Left ventricle myocardium superior (tissue), 1 donor: ENCODE data around the gene DAAM2. TPM values are rescaled to one million over a fixed set of nuclear protein-coding genes. Genes with fewer than 3 reads are reported as not detected.

Experiments used
- ATAC-seq: fragments of 200-7000 bp; cut with Tn5 transposase; one replicate; pipeline ENCODE4 v1.9.1; 2020; ENCODE audit warnings: mild to moderate bottlenecking, moderate library complexity
- DNase-seq: peaks from one replicate; pipeline ENCODE4 v3.0.0-alpha.2; 2020
- intact Hi-C: fragments of 100-400 bp; cut with micrococcal nuclease; formaldehyde crosslinking; loops from one replicate; pipeline ENCODE4 v1.11.0; 2022
- total RNA-seq: library from RNA; stranded (reverse); fragmentation: NEBNext Ultra II Directional; extraction: Animal tissue kit (Norgen Biotek cat#: 25700); gene quantifications from one replicate; pipeline ENCODE4 v1.2.1, GENCODE V29; 2021
- donor health status: DM: no; HTN: yes; CAD: no; lungs with severe emphysema.

The DAAM2 gene
- total RNA-seq, 1 donor from 2014 or later, result 16.1 TPM

- ATAC-seq, result no peak
- intact Hi-C loops, result no loop called here
- no peak for DNase-seq
Measured at GRCh38 chr6:39836606-39837005, 44.4 kb downstream of the DAAM2 start.

DNA sequence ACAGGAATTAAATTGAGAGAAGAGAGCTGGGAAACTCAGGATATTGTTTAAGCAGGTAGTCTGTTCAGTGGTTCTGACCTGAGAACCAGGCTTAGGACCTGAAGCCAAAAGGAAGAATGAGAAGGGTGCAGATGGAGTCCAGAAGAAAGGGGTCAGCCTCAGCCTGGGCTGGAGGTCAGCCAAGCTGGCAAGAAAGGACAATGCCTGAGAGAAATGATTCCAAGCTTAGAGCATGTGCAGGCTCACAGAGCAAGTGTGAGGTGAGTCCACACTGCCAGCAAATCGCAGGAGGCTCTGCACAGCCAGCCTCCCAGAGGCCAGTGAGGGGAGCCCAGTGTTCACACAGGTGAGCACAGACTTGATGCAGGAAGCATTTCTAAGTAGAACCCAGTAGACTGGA lies 47.3 kb downstream of the DAAM2 start:
- intact Hi-C loops, result no loop called here
- peak; percentile 39 for DNase-seq
- peak; percentile 48 for ATAC-seq

DNA sequence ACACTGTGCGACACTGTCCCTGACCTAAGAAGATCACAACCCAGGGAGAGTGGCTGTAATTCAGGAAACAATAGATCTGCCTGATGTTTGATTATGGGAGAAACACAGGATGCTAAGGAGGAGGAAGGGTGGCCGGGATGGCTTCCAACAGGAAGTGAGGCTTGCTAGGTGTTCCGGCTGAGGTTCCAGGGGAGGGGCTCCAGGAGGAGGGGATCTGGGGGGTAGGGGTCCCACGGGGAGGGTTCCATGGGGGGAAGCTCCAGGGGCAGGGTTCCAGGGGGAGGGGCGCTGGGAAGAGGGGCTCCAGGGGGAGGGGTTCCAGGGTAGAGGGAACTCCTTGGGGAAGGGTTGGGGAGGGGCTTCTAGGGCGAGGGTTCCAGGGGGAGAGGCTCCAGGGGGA lies 48.6 kb downstream of the DAAM2 start:
- no peak for DNase-seq
- no peak for ATAC-seq
- intact Hi-C loops, result no loop called here

DNA sequence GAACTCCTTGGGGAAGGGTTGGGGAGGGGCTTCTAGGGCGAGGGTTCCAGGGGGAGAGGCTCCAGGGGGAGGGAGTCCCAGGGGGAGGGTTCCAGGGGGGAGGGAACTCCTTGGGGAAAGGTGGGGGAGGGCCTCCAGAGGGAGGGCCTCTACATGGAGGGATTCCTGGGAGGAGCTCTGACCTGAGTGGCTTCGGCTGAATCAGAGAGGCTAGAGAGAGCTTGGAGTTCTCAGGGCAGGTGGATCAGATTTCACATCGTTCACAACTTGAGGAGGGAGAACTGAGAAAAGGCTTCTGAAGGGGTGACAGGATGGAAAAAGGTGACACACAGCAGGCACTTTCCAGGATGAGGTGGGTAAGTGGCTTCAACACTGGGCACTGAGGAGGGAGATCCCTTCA lies 49.1 kb downstream of the DAAM2 start:
- ATAC-seq, result no peak
- DNase-seq, result no peak
- intact Hi-C loops, result no loop called here

DNA sequence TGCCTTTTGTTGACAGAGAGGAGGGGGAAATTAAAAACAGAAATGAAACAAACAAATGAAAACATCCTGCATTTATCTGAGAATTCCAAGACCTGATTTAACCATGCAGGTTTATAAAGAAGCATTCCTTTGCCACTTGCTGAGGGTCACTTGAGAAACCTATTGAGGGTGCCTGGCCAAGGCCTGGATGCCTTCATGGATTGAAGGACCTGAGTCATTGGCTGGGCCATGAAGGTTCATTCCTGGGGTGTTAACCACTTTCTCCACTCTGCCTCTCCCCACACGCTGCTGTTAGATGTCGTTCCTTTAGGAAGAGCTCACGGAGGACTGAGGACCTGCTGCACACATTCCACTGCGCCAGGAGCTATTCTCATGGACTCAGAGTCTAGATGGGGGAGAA lies 49.7 kb downstream of the DAAM2 start:
- ATAC-seq (no peak), DNase-seq (no peak)
- intact Hi-C loops, result no loop called here

GRCh38 chr6:39843305-39844020 lies 51.3 kb downstream of the DAAM2 start:
- DNase-seq (peak; percentile 45), ATAC-seq (peak; percentile 49)
- intact Hi-C loops, result no loop called here

GRCh38 chr6:39844866-39845265 lies 52.7 kb downstream of the DAAM2 start:
- ATAC-seq (no peak), DNase-seq (no peak)
- intact Hi-C loops, result no loop called here

DNA sequence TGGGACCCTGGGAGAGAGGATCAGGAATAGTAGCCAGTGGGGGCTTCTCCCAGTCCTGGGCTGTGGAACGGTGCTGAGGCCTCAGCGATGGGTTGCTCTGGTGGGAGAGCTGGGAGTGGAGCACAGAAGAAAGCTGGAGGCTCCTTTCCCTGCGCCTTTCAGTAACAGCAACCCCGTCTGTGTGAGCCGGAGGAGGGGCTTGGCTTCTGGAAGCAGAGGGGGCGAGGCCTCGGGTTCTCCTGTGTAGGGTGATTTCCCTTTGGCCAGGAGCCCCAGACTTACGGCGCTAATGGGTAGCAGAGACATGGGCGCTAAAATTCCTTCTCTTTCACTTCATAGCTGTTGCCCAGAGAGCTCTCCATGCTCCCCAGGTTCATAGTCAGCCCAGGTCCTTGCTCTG lies 55.0 kb downstream of the DAAM2 start:
- intact Hi-C loops, result no loop called here
- ATAC-seq, result peak; percentile 46
- DNase-seq, result peak; percentile 73

- no peak for DNase-seq
- intact Hi-C loops, result no loop called here
- ATAC-seq, result no peak
Measured at GRCh38 chr6:39848171-39848570, 56.0 kb downstream of the DAAM2 start.

- intact Hi-C loops, result no loop called here
- ATAC-seq (peak; percentile 7), DNase-seq (no peak)
Measured at GRCh38 chr6:39849228-39849627, 57.1 kb downstream of the DAAM2 start.

- ATAC-seq (no peak), DNase-seq (no peak)
- intact Hi-C loops, result no loop called here
Measured at GRCh38 chr6:39849764-39850163, 57.6 kb downstream of the DAAM2 start.

GRCh38 chr6:39850736-39851297 lies 58.6 kb downstream of the DAAM2 start:
- intact Hi-C loops, result no loop called here
- DNase-seq (no peak), ATAC-seq (peak; percentile 7)

DNA sequence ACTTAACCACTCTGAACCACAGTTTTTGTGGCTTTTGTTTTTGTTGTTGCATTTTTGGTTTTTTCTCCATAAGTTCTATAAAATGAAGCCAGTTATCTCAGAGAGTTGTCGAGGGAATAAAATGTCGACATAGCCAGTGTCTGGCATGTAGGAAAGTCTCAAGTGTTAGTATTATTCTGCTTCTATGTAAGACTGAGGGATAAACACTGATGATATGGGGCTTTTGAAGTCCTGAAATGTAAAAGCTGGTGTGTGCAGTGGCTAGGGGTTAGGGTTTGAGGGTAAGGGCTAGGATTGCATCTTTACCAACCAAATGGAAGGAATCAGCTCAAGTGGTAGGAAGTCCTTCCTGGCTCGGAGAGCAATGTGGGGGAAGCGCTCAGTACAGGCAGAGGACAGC lies 59.2 kb downstream of the DAAM2 start:
- intact Hi-C loops, result no loop called here
- ATAC-seq, result no peak
- DNase-seq, result no peak

GRCh38 chr6:39852324-39852723 lies 60.1 kb downstream of the DAAM2 start:
- intact Hi-C loops, result no loop called here

GRCh38 chr6:39853604-39854003 lies 61.4 kb downstream of the DAAM2 start:
- intact Hi-C loops, result no loop called here
- no peak for ATAC-seq
- no peak for DNase-seq

More at GRCh38 chr6:39852324-39852723, 60.1 kb downstream of the DAAM2 start:
- peak; percentile 3 for ATAC-seq
- DNase-seq, result no peak

- intact Hi-C loops, result no loop called here
- ATAC-seq (no peak), DNase-seq (no peak)
Measured at GRCh38 chr6:39855356-39855995, 63.3 kb downstream of the DAAM2 start.

DNA sequence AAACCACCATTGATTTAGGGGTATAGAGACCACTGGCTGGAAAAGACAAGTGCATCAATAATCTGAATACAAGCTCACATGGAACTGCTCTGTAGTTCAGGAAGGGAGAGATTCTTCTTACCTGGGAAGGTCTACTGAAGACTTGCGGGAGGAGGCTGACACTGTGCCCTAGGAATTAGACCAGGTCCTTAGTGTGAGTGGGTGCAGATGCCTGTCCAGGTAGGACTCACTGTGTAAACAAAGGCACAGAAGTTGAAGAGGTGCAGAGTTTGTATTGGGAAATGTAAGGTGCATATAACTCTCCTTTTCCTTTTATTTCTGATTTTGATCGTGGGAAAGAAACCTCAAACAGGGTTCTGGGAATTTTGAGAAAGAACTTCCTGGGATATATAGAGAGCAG lies 66.8 kb downstream of the DAAM2 start:
- DNase-seq, result no peak
- ATAC-seq, result no peak
- intact Hi-C loops, result no loop called here

DNA sequence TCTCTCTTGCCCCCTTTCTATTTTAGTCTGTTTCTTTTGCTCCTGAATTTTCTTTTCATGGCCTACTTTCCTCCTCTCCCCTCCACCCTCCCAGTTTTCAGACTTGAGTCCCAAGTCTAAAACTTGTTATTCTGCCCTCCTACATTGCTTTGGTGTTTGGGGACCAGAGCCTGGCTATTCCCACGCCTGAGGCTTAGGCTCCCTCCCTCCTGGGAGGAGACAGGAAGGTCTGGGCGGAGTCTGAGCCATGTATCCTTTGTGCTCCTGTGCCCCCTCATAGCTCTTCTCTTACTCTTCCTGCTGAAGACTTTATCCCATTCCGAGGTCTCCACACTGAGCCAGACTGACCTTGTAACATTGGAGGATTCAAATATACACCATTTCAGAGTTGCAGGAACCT lies 69.5 kb downstream of the DAAM2 start:
- ATAC-seq (peak; percentile 71), DNase-seq (no peak)
- intact Hi-C loops, result no loop called here

- intact Hi-C loops, result no loop called here
- ATAC-seq (peak; percentile 69), DNase-seq (peak; percentile 76)
Measured at GRCh38 chr6:39865011-39865888, 73.1 kb downstream of the DAAM2 start.

DNA sequence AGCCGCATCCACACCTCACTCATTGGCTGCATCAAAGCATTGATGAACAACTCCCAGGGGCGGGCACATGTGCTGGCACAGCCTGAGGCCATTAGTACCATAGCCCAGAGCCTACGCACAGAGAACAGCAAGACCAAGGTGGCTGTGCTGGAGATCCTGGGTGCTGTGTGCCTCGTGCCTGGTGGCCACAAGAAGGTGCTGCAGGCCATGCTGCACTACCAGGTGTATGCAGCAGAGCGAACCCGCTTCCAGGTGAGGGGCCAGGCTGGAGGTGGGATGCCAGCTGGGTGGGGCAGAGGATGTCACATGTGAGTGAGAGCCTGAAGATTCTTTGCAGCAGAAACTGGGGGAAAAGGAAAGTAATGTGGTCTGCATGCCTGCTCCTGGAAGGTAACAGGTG lies 75.4 kb downstream of the DAAM2 start:
- intact Hi-C loops, result no loop called here
- ATAC-seq (no peak), DNase-seq (no peak)
